Activated CD4-positive, alpha-beta T cell treated with anti-CD3 and anti-CD28 coated beads for 1 hour (primary cell): ENCODE results near the gene KIAA1217.

ENCODE experiments used
- DNase-seq: peaks from one replicate; pipeline ENCODE4 v3.0.0-alpha.2; 2020

KIAA1217 gene

GRCh38 chr10:24208661-24209431 lies at the start of gene KIAA1217:
KIAA1217 (plus strand) TSS chr10:24209138; CDS start chr10:24209194, 56 bp downstream.
- no peak for DNase-seq

- DNase-seq, result no peak
These were observed 46.5 kb upstream of the KIAA1217 start for GRCh38 chr10:24162206-24162985.

- no peak for DNase-seq
These were observed 45.5 kb upstream of the KIAA1217 start for GRCh38 chr10:24163485-24163884.

GRCh38 chr10:24168258-24169170 lies 40.4 kb upstream of the KIAA1217 start:
- no peak for DNase-seq

GRCh38 chr10:24170199-24170598 lies 38.7 kb upstream of the KIAA1217 start:
- no peak for DNase-seq

- no peak for DNase-seq
These were observed 36.0 kb upstream of the KIAA1217 start for GRCh38 chr10:24172909-24173308.

- DNase-seq, result no peak
These were observed 34.9 kb upstream of the KIAA1217 start for GRCh38 chr10:24174014-24174413.

- DNase-seq, result no peak
These were observed 32.3 kb upstream of the KIAA1217 start for GRCh38 chr10:24176658-24177057.

GRCh38 chr10:24177636-24178035 lies 31.3 kb upstream of the KIAA1217 start:
- DNase-seq, result no peak

GRCh38 chr10:24180891-24181290 lies 28.0 kb upstream of the KIAA1217 start:
- DNase-seq, result no peak

- DNase-seq, result no peak
These were observed 24.5 kb upstream of the KIAA1217 start for GRCh38 chr10:24184455-24184854.

GRCh38 chr10:24193330-24193729 lies 15.6 kb upstream of the KIAA1217 start:
- no peak for DNase-seq

GRCh38 chr10:24197263-24197662 lies 11.7 kb upstream of the KIAA1217 start:
- no peak for DNase-seq

GRCh38 chr10:24201503-24202180 lies 7.3 kb upstream of the KIAA1217 start:
- no peak for DNase-seq

GRCh38 chr10:24202181-24202570 lies 6.8 kb upstream of the KIAA1217 start:
- no peak for DNase-seq

GRCh38 chr10:24205821-24206220 lies 3.1 kb upstream of the KIAA1217 start:
- DNase-seq, result no peak

GRCh38 chr10:24206334-24206733 lies 2.6 kb upstream of the KIAA1217 start:
- no peak for DNase-seq

GRCh38 chr10:24206926-24207325 lies 2.0 kb upstream of the KIAA1217 start:
- no peak for DNase-seq

- no peak for DNase-seq
These were observed 1.6 kb upstream of the KIAA1217 start for GRCh38 chr10:24207341-24207740.

- DNase-seq, result no peak
These were observed 942 bp upstream of the KIAA1217 start for GRCh38 chr10:24207781-24208611.

GRCh38 chr10:24209432-24209771 lies 464 bp downstream of the KIAA1217 start:
- DNase-seq, result no peak
